SK-N-MC (cell line): Measurements from ENCODE around the gene CPA4.

Experiments
- EZH2 ChIP-seq: fragments of 200-600 bp; sonication (generic); IDR thresholded peaks from one replicate; pipeline ENCODE4 v1.6.1; 2017; ENCODE audit warnings: antibody characterized with exemption
- POLR2AphosphoS5 ChIP-seq: IDR thresholded peaks from 2 replicates; pipeline ENCODE4 v1.6.1; 2012; ENCODE audit warnings: mild to moderate bottlenecking, low read depth, low read length, borderline replicate concordance

- TF ChIP-seq EZH2 (no peak), POLR2AphosphoS5 (no peak)
These were observed 4.1 kb upstream of the CPA4 start for GRCh38 chr7:130288829-130289228.
